A549 (cell line): ENCODE data around the gene ATF2. TPM values are rescaled to one million over a fixed set of nuclear protein-coding genes. Genes with fewer than 3 reads are reported as not detected.

ENCODE experiments used
- ATAC-seq, 2 experiments: fragments of 200-7000 bp in 1 of 2; fragments of >200 bp in 1 of 2; cut with Nextera tagmentation in 1 of 2; cut with Tn5 transposase in 1 of 2; 3 replicates each; pipeline versions ENCODE4 v1.8.0 to v1.9.1; 2018 to 2020; ENCODE audit warnings: mild to moderate bottlenecking in 1 of 2, moderate library complexity in 1 of 2
- CTCF ChIA-PET: fragments of 300-600 bp; sonication (Branson Sonifier 250); formaldehyde crosslinking; extraction: SDS; loops from one replicate; lab custom pipeline; 2021; ENCODE audit warnings: antibody characterized with exemption, inconsistent platforms; lab: Yijun Ruan, JAX
- POLR2A ChIA-PET: fragments of 350-600 bp; formaldehyde crosslinking; extraction: SDS; loops from one replicate; lab custom pipeline; 2021; ENCODE audit warnings: antibody characterized with exemption, inconsistent platforms; lab: Yijun Ruan, JAX
- DNase-seq, 2 experiments: peaks; one replicate each; pipeline versions ENCODE4 v3.0.0 to v3.0.0-alpha.2; 2011 to 2016; ENCODE audit warnings: low read depth in 1 of 2, low spot score in 1 of 2
- FAIRE-seq: peaks from 2 replicates; lab custom pipeline; 2011; peaks lifted over from hg19 to GRCh38; lab: Jason Lieb, UNC
- H3K27ac ChIP-seq, 2 experiments: fragments of >200 bp; sonication (Bioruptor Twin); formaldehyde crosslinking; 3 replicates each; pipeline ENCODE4 v1.5.1; 2016 to 2017
- H3K4me1 ChIP-seq: fragments of >200 bp; sonication (Bioruptor Twin); formaldehyde crosslinking; 3 replicates; pipeline ENCODE4 v1.6.1; 2016
- H3K4me2 ChIP-seq: fragments of >200 bp; sonication (Bioruptor Twin); formaldehyde crosslinking; 3 replicates; pipeline ENCODE4 v1.6.1; 2016
- H3K4me3 ChIP-seq: fragments of >200 bp; sonication (Bioruptor Twin); formaldehyde crosslinking; 3 replicates; pipeline ENCODE4 v1.5.1; 2016
- H3K9me3 ChIP-seq: fragments of >200 bp; sonication (Bioruptor Twin); formaldehyde crosslinking; 3 replicates; pipeline ENCODE4 v1.6.1; 2016
- ATOH8 ChIP-seq: fragments of 250-450 bp; sonication (Bioruptor Pico); IDR thresholded peaks from 2 replicates; pipeline ENCODE4 v1.5.0; 2020; ENCODE audit warnings: low read depth, mild to moderate bottlenecking, moderate library complexity
- BCL3 ChIP-seq: fragments of >200 bp; sonication (Bioruptor Twin); formaldehyde crosslinking; IDR thresholded peaks from 3 replicates; pipeline ENCODE4 v1.6.1; 2016
- CBX2 ChIP-seq: fragments of 200-600 bp; sonication (generic); IDR thresholded peaks from 2 replicates; pipeline ENCODE4 v1.6.1; 2016; ENCODE audit warnings: low read depth, mild to moderate bottlenecking, borderline replicate concordance
- CBX8 ChIP-seq: fragments of 200-600 bp; sonication (generic); IDR thresholded peaks from 2 replicates; pipeline ENCODE4 v1.6.1; 2016
- CHD2 ChIP-seq: fragments of 150-350 bp; IDR thresholded peaks from 2 replicates; pipeline ENCODE4 v1.6.1; 2014; ENCODE audit warnings: low read length; ENCODE audit not compliant: partially characterized antibody
- E2F6 ChIP-seq: IDR thresholded peaks from 2 replicates; pipeline ENCODE4 v1.6.1; 2012; ENCODE audit warnings: low read depth, borderline replicate concordance
- EHMT2 ChIP-seq: fragments of 200-600 bp; sonication (generic); IDR thresholded peaks from 2 replicates; pipeline ENCODE4 v1.6.1; 2016; ENCODE audit warnings: antibody characterized with exemption, low read depth, mild to moderate bottlenecking, moderate library complexity
- ELK1 ChIP-seq: fragments of 150-350 bp; IDR thresholded peaks from 2 replicates; pipeline ENCODE4 v1.6.1; 2014; ENCODE audit warnings: low read depth, mild to moderate bottlenecking, low read length
- ESRRA ChIP-seq: fragments of 150-350 bp; IDR thresholded peaks from 2 replicates; pipeline ENCODE4 v1.6.1; 2014; ENCODE audit warnings: mild to moderate bottlenecking, low read length, borderline replicate concordance
- FOXS1 ChIP-seq: fragments of 250-450 bp; sonication (Bioruptor Pico); IDR thresholded peaks from 2 replicates; pipeline ENCODE4 v1.5.0; 2020; ENCODE audit warnings: mild to moderate bottlenecking, moderate library complexity
- GATA3 ChIP-seq: IDR thresholded peaks from 2 replicates; pipeline ENCODE4 v1.6.1; 2012; ENCODE audit warnings: borderline replicate concordance
- HES2 ChIP-seq: fragments of >200 bp; sonication (Bioruptor Twin); formaldehyde crosslinking; IDR thresholded peaks from 2 replicates; pipeline ENCODE4 v1.6.1; 2016
- HOXB13 ChIP-seq: fragments of 250-450 bp; sonication (Bioruptor Pico); IDR thresholded peaks from 2 replicates; pipeline ENCODE4 v1.5.0; 2020; ENCODE audit warnings: low read depth, mild to moderate bottlenecking, moderate library complexity
- JUN ChIP-seq, 2 experiments: fragments of >200 bp; sonication (Bioruptor Twin); formaldehyde crosslinking; IDR thresholded peaks; 2 replicates in 1 of 2; 3 replicates in 1 of 2; pipeline ENCODE4 v1.6.1; 2016 to 2017
- KDM5A ChIP-seq: fragments of 200-600 bp; sonication (generic); IDR thresholded peaks from 2 replicates; pipeline ENCODE4 v1.6.1; 2016; ENCODE audit warnings: antibody characterized with exemption, mild to moderate bottlenecking
- MAX ChIP-seq: IDR thresholded peaks from 2 replicates; pipeline ENCODE4 v1.6.1; 2012
- PHF8 ChIP-seq: fragments of 200-600 bp; sonication (generic); IDR thresholded peaks from 2 replicates; pipeline ENCODE4 v1.6.1; 2016; ENCODE audit warnings: low read depth, mild to moderate bottlenecking, antibody characterized with exemption, moderate library complexity, borderline replicate concordance
- POLR2A ChIP-seq: IDR thresholded peaks from 2 replicates; pipeline ENCODE4 v1.6.1; 2012; ENCODE audit warnings: mild to moderate bottlenecking, low read length
- TFCP2L1 ChIP-seq: fragments of 250-450 bp; sonication (Bioruptor Pico); IDR thresholded peaks from 2 replicates; pipeline ENCODE4 v1.5.0; 2021; ENCODE audit warnings: mild to moderate bottlenecking
- USF2 ChIP-seq: fragments of 450-650 bp; IDR thresholded peaks from 2 replicates; pipeline ENCODE4 v1.6.1; 2014; ENCODE audit warnings: antibody characterized with exemption
- ZNF302 ChIP-seq: fragments of 250-450 bp; sonication (Bioruptor Pico); IDR thresholded peaks from 2 replicates; pipeline ENCODE4 v1.9.0; 2021; ENCODE audit warnings: inconsistent platforms, mild to moderate bottlenecking, moderate library complexity
- WGBS: methylation state at CpG from one replicate; pipeline ENCODE4 v1.1.6; 2017; ENCODE audit errors: missing lambda C conversion rate; 5-methylcytosine and 5-hydroxymethylcytosine counted together
- polyA plus RNA-seq, 4 experiments: library from polyadenylated mRNA; depleted of rRNA in 3 of 4; stranded (reverse); fragments of >200 nt; fragmentation: RNase III in 1 of 4; extraction: RNeasy Plus Mini Kit Qiagen cat#74134 plus additional on column Dnase treatment in 1 of 4; gene quantifications; 2 replicates in 3 of 4; 3 replicates in 1 of 4; pipeline ENCODE4 v1.2.3, GENCODE V29; 2011 to 2017

The ATF2 gene
- polyA plus RNA-seq, 2 of the 4 experiments (the other 2 are of a cell fraction), result 18.9 to 67.4 TPM

GRCh38 chr2:175183674-175184073 lies 15.7 kb upstream of the ATF2 start:
- no peak overlapping the region for H3K27ac ChIP-seq
- CTCF ChIA-PET, result no interaction called here
- TF ChIP-seq HES2 (no peak), JUN (IDR thresholded peaks at IDR 0.05) (no peak), HOXB13 (no peak), ATOH8 (CRISPR knock-in tag) (no peak), ELK1 (no peak), FOXS1 (CRISPR knock-in tag) (no peak)
- DNase-seq (no peak), ATAC-seq (no peak), FAIRE-seq (no peak)
- 87% methylated on average over 2 of the region's 2 CpGs for WGBS
- peaks cover 15% of the 10 kb centered on the region; the same call in 2 of the 3 replicates for H3K4me1 ChIP-seq
- H3K9me3 ChIP-seq, result no peaks in the 10 kb centered on the region
- H3K4me2 ChIP-seq, result no peak overlapping the region
- H3K4me3 ChIP-seq, result no peak overlapping the region
- POLR2A ChIA-PET, result no interaction called here

GRCh38 chr2:175181877-175182308 lies 13.9 kb upstream of the ATF2 start:
- no peak for ATAC-seq
- TF ChIP-seq ELK1 (no peak), EHMT2 (0 out of 2 replicates have a peak, but pooled peaks have one; percentile 21)
- CTCF ChIA-PET, result interaction anchor here (1.1 kb wide), 1 partner anchor 152 kb away, joined by 3 read pairs; no protein-coding TSS in a partner anchor
- Histone ChIP-seq H3K4me3 (peak overlapping the region; percentile 82), H3K27ac (peak overlapping the region; percentile 83 to 93), H3K4me1 (peaks cover 15% of the 10 kb centered on the region; the same call in 2 of the 3 replicates), H3K9me3 (no peaks in the 10 kb centered on the region), H3K4me2 (peak overlapping the region; percentile 95)
- POLR2A ChIA-PET, result interaction anchor here (2.7 kb wide), 1 partner anchor 13 kb away, joined by 8 read pairs; the partner anchor contains the start of gene ATF2
- DNase-seq, result peak in 1 of 2 experiments; percentile 5
- 37% methylated on average over 5 of the region's 5 CpGs for WGBS
- no peak for FAIRE-seq

- no peak for FAIRE-seq
- peak within 1 kb of the TSS; percentile 82 for H3K4me3 ChIP-seq
- 2% methylated on average over 31 of the region's 53 CpGs for WGBS
- H3K27ac ChIP-seq, result peak within 1 kb of the TSS; percentile 83 to 93
- ATAC-seq, result peak; percentile 93 to 97
- ChIA-PET POLR2A (interaction anchor here (2.7 kb wide), 1 partner anchor 13 kb away, joined by 8 read pairs; the partner anchor contains the start of gene ATF2), CTCF (interaction anchor here (1.1 kb wide), 1 partner anchor 15 kb away, joined by 3 read pairs; no protein-coding TSS in a partner anchor)
- TF ChIP-seq ZNF302 (CRISPR knock-in tag) (no peak), GATA3 (0 out of 2 replicates have a peak, but pooled peaks have one; percentile 8), USF2 (no peak), PHF8 (peak; percentile 79), MAX (peak; percentile 39; the same call in 1 of the 2 replicates), KDM5A (0 out of 2 replicates have a peak, but pooled peaks have one; percentile 28), BCL3 (peak; percentile 85), CBX2 (no peak), E2F6 (0 out of 2 replicates have a peak, but pooled peaks have one; percentile 38), POLR2A (peak; percentile 91), JUN (IDR thresholded peaks at IDR 0.05) (peak; percentile 68 to 74; a peak in 4 of 5 replicates), CHD2 (no peak), ATOH8 (CRISPR knock-in tag) (0 out of 2 replicates have a peak, but pooled peaks have one; percentile 35), CBX8 (no peak), ESRRA (peak; percentile 100), TFCP2L1 (CRISPR knock-in tag) (0 out of 2 replicates have a peak, but pooled peaks have one; percentile 31)
- DNase-seq, result peak; percentile 96 to 97
- peaks cover 15% of the 10 kb centered on the region; the same call in 2 of the 3 replicates for H3K4me1 ChIP-seq
- no peaks in the 10 kb centered on the region for H3K9me3 ChIP-seq
- H3K4me2 ChIP-seq, result peak within 1 kb of the TSS; percentile 95
These were observed 13.3 kb upstream of the ATF2 start, which contains the start of gene ATP5MC3 for GRCh38 chr2:175181104-175181876. Gene ATP5MC3 (minus strand): TSS chr2:175181710. CDS start chr2:175181393, 317 bp downstream.
